ENCODE data around the gene PARS2. TPM values are rescaled to one million over a fixed set of nuclear protein-coding genes. Genes with fewer than 3 reads are reported as not detected.

PARS2 gene
- polyA plus RNA-seq, result 7.3 TPM
- long read RNA-seq, donor 1, partial matches to known transcripts, result 0 of 4 reads
- long read RNA-seq, donor 1, other reads (novel, unspliced or antisense), result 0 of 4 reads
- long read RNA-seq, donor 2, transcript PARS2-201 (2 exons, 2,347 nt), result major isoform, 5 of 5 reads
- long read RNA-seq, donor 2, partial matches to known transcripts, result 0 of 5 reads
- long read RNA-seq, donor 2, other reads (novel, unspliced or antisense), result 0 of 5 reads
- long read RNA-seq, donor 3, result 0 reads
- long read RNA-seq, donor 4, result 0 reads
- long read RNA-seq, donor 5, partial matches to known transcripts, result 0 of 3 reads
- long read RNA-seq, donor 5, other reads (novel, unspliced or antisense), result 0 of 3 reads
- long read RNA-seq, donor 6, transcript PARS2-201 (2 exons, 2,347 nt), result major isoform, 7 of 7 reads
- long read RNA-seq, donor 6, partial matches to known transcripts, result 0 of 7 reads
- long read RNA-seq, donor 6, other reads (novel, unspliced or antisense), result 0 of 7 reads
- long read RNA-seq, donor 7, transcript PARS2-201 (2 exons, 2,347 nt), result major isoform, 6 of 6 reads
- long read RNA-seq, donor 7, partial matches to known transcripts, result 0 of 6 reads
- long read RNA-seq, donor 7, other reads (novel, unspliced or antisense), result 0 of 6 reads
- long read RNA-seq, donor 8, transcript PARS2-201 (2 exons, 2,347 nt), result major isoform, 7 of 7 reads
- long read RNA-seq, donor 8, partial matches to known transcripts, result 0 of 7 reads
- long read RNA-seq, donor 8, other reads (novel, unspliced or antisense), result 0 of 7 reads
- long read RNA-seq, donor 9, transcript PARS2-201 (2 exons, 2,347 nt), result major isoform, 9 of 9 reads
- long read RNA-seq, donor 9, partial matches to known transcripts, result 0 of 9 reads
- long read RNA-seq, donor 9, other reads (novel, unspliced or antisense), result 0 of 9 reads
- long read RNA-seq, donor 10, partial matches to known transcripts, result 0 of 4 reads
- long read RNA-seq, donor 10, other reads (novel, unspliced or antisense), result 0 of 4 reads
- long read RNA-seq, donor 11, transcript PARS2-201 (2 exons, 2,347 nt), result major isoform, 6 of 6 reads
- long read RNA-seq, donor 11, partial matches to known transcripts, result 0 of 6 reads
- long read RNA-seq, donor 11, other reads (novel, unspliced or antisense), result 0 of 6 reads

GRCh38 chr1:54764133-54764921 is at the start of gene PARS2:
PARS2 (minus strand) TSS chr1:54764523; CDS start chr1:54759161, 5,362 bp downstream.
- peak within 1 kb of the TSS; percentile 73 for H3K27ac ChIP-seq (ENCODE audit: low read length)
- H3K9me3 ChIP-seq (ENCODE audit: control insufficient read depth, low read depth, low read length), result no peaks in the 10 kb centered on the region
- peaks cover 8% of the 10 kb centered on the region for H3K4me1 ChIP-seq (ENCODE audit: control insufficient read depth, insufficient read depth, low read length)
- no peaks in the 10 kb centered on the region for H3K36me3 ChIP-seq (ENCODE audit: control insufficient read depth, insufficient read depth, low read length)
- no peaks in the 10 kb centered on the region for H3K27me3 ChIP-seq (ENCODE audit: control insufficient read depth, insufficient read depth, low read length)
- WGBS (ENCODE audit: insufficient coverage, low lambda C conversion rate), result no CpG with 5 or more reads among the region's 57 CpGs
- peak within 1 kb of the TSS; percentile 82 for H3K4me3 ChIP-seq (ENCODE audit: low read length)
- peak; percentile 99 to 100 for DNase-seq

GRCh38 chr1:54814126-54814498 is 49.8 kb upstream of the PARS2 start:
- Histone ChIP-seq H3K4me3 (ENCODE audit: low read length) (peak overlapping the region; percentile 34), H3K36me3 (ENCODE audit: control insufficient read depth, insufficient read depth, low read length) (peaks cover 2% of the 10 kb centered on the region), H3K4me1 (ENCODE audit: control insufficient read depth, insufficient read depth, low read length) (peaks cover 50% of the 10 kb centered on the region), H3K9me3 (ENCODE audit: control insufficient read depth, low read depth, low read length) (no peaks in the 10 kb centered on the region), H3K27me3 (ENCODE audit: control insufficient read depth, insufficient read depth, low read length) (no peaks in the 10 kb centered on the region), H3K27ac (ENCODE audit: low read length) (peak overlapping the region; percentile 93)
- no CpG with 5 or more reads among the region's 10 CpGs for WGBS (ENCODE audit: insufficient coverage, low lambda C conversion rate)
- DNase-seq, result peak; percentile 83 to 89

DNA sequence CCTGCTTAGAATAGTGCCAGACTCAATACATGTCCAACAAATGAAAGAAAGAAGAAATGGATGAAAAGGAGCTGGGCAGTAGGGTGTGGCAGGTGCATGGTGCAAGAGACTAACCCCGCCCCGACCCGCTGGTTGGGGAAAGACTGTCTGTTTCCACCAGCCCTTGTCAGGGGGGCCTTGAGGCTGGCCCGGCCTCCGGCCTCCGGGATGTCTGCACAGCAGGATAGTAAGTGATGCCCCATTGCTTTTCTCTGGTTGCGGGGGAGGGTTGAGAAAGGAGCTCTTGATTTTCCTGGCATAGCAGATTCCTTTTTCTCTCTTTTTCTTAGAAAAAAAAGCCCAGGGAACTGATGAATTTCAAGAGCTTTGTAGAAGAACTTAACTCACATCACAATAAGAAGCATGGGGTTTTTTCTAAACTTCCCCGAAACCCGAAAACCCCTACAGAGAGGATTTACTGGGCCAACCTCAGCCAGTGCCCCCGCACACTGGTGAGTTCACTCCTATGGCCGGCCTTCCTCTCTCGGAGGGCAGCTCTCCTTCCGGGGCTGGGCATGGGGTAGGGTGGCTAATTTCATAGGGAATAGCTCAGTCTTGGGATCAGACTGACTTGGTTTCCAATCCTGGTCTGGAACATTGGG is 49.3 kb upstream of the PARS2 start:
- Histone ChIP-seq H3K4me1 (ENCODE audit: control insufficient read depth, insufficient read depth, low read length) (peaks cover 55% of the 10 kb centered on the region), H3K27me3 (ENCODE audit: control insufficient read depth, insufficient read depth, low read length) (no peaks in the 10 kb centered on the region), H3K36me3 (ENCODE audit: control insufficient read depth, insufficient read depth, low read length) (no peaks in the 10 kb centered on the region), H3K9me3 (ENCODE audit: control insufficient read depth, low read depth, low read length) (no peaks in the 10 kb centered on the region), H3K27ac (ENCODE audit: low read length) (peak overlapping the region; percentile 93), H3K4me3 (ENCODE audit: low read length) (no peak overlapping the region)
- DNase-seq, result peak in 1 of 2 donors; percentile 46
- no CpG with 5 or more reads among the region's 13 CpGs for WGBS (ENCODE audit: insufficient coverage, low lambda C conversion rate)

DNA sequence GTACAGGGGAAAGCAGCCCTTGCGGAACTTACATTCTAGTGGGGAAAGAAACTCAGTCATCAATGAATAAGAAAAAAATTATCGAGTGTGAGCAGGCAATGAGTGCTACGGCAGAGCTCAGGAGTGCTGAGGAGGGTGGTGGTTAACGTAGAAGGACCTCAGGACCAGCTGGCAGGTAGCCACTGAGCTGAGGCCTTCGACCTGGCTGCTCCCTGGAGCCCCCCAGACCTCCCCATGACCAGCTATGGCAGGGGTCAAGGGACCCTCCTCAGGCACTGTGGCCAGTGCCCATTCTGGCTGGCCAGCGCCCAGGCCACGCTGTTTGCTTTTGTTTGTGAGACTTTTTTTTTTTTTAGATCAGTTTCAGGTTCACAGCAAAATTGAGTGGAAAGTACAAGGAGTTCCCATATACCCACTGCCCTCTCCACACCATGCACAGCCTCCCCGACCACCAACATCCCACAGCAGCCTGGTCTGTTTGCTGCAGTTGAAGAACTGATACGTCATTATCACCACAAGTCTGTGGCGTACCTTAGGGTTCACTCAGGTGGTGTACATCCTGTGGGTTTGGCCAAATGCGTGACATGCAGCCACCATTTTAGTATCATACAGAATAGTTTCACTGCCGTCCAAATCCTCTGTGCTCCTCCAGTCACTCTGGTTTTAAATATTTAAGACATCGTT is 48.6 kb upstream of the PARS2 start:
- Histone ChIP-seq H3K4me1 (ENCODE audit: control insufficient read depth, insufficient read depth, low read length) (peaks cover 57% of the 10 kb centered on the region), H3K9me3 (ENCODE audit: control insufficient read depth, low read depth, low read length) (no peaks in the 10 kb centered on the region), H3K27me3 (ENCODE audit: control insufficient read depth, insufficient read depth, low read length) (no peaks in the 10 kb centered on the region), H3K36me3 (ENCODE audit: control insufficient read depth, insufficient read depth, low read length) (no peaks in the 10 kb centered on the region), H3K4me3 (ENCODE audit: low read length) (no peak overlapping the region), H3K27ac (ENCODE audit: low read length) (no peak overlapping the region)
- WGBS (ENCODE audit: insufficient coverage, low lambda C conversion rate), result 80% methylated on average over 1 of the region's 13 CpGs
- no peak for DNase-seq

DNA sequence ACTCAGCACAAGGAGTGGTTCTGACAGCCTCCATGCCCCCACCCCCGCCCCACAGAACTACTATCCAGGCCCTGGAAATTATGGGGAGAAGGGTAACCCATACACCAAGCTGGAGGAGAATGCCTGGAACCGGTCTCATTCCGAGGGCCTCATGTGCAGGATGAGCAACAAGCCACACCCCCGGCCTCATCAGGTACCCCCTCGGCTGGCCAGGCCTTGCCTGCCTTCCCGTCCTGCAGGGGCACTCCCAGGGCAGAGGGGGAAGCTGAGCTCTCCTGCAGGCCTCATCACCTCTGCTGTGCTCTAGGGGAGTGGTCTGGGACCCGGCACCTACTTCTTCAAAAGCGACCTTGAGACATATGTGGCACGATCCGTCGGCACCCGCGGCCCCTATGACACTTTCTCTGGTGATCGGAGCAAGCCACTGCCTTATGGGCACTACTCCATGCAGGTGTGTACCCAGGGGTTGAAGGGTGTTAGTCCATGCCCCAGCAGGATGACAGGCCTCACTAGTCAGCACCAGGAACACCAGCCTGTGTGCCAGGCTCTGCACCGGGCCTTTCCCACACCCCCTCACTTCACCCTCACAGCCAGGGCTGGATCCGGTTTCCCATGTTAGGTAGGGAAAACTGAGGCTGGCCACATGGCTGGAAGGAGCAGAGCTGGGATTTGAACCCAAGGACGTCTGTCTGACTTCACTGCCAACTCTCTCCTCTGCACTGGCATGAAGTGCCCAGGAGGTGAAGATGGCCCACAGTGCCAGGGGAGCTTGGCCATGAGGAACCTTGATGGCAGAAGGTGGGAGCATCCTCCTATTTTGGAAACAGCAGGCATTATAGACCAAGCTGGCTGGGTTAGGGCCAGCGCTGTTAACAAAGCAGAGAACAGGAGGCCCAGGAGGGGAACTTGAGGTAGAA is 47.7 kb upstream of the PARS2 start:
- Histone ChIP-seq H3K4me1 (ENCODE audit: control insufficient read depth, insufficient read depth, low read length) (peaks cover 57% of the 10 kb centered on the region), H3K9me3 (ENCODE audit: control insufficient read depth, low read depth, low read length) (no peaks in the 10 kb centered on the region), H3K27me3 (ENCODE audit: control insufficient read depth, insufficient read depth, low read length) (no peaks in the 10 kb centered on the region), H3K36me3 (ENCODE audit: control insufficient read depth, insufficient read depth, low read length) (no peaks in the 10 kb centered on the region), H3K27ac (ENCODE audit: low read length) (no peak overlapping the region), H3K4me3 (ENCODE audit: low read length) (no peak overlapping the region)
- no peak for DNase-seq
- WGBS (ENCODE audit: insufficient coverage, low lambda C conversion rate), result no CpG with 5 or more reads among the region's 18 CpGs

DNA sequence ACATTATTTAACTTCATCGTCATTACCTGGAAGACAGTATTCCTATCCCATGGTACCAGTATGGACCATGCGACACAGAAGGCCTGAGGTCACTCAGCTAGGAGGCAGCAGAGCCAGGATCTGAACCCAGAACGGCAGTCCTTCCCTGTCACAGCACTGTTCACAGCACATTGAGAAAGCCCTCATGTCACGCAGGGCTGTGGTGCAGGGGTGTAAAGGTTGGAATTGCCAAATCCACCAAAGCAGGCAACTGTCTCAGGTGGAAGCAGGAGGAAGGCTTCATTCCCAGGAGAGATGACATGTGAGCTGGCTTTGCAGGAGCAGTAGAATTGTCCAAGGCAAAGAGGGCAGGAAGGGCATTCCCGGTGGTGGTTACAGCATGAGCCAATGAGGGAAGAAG is 46.7 kb upstream of the PARS2 start:
- WGBS (ENCODE audit: insufficient coverage, low lambda C conversion rate), result no CpG with 5 or more reads among the region's 5 CpGs
- no peaks in the 10 kb centered on the region for H3K27me3 ChIP-seq (ENCODE audit: control insufficient read depth, insufficient read depth, low read length)
- no peak overlapping the region for H3K4me3 ChIP-seq (ENCODE audit: low read length)
- no peaks in the 10 kb centered on the region for H3K36me3 ChIP-seq (ENCODE audit: control insufficient read depth, insufficient read depth, low read length)
- H3K4me1 ChIP-seq (ENCODE audit: control insufficient read depth, insufficient read depth, low read length), result peaks cover 54% of the 10 kb centered on the region
- H3K9me3 ChIP-seq (ENCODE audit: control insufficient read depth, low read depth, low read length), result no peaks in the 10 kb centered on the region
- H3K27ac ChIP-seq (ENCODE audit: low read length), result no peak overlapping the region
- DNase-seq, result no peak

DNA sequence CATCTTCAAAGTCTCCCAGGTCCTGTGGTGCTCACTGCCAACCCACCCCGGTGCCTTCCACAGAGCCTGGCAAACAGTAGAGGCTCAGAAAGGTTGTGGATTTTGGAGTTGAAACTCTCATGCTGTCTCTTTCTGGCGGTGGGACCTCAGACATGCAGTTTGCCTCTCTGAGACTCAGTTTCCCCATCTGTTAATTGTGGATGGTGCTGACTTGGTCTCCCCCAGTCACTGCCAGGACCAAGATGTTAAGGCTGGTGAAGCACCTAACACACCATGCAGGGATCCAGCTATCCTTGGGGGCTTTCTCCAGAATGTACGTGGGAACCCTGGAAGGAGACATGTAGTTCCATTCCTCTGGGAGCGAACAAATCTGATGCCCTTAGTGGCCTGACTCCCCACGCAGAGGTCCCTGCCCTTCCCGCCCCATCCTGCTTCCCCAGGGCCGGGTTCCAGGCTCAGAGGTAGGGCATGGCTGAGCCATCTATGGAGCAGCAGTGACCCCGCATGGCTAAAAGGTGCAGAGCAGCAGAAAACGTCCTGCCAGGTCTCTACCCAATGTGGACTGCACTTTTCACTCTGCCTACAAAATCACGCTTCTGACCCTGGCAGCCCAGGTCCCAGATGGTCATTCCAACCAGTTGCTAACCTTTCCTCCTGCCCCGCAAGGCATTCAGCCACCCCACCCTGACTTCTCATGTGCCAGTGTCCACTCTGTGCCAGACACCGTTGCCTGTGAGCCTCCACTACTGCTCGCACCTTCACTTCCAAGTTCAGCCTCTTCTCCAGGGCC is 46.0 kb upstream of the PARS2 start:
- no peak overlapping the region for H3K4me3 ChIP-seq (ENCODE audit: low read length)
- peaks cover 49% of the 10 kb centered on the region for H3K4me1 ChIP-seq (ENCODE audit: control insufficient read depth, insufficient read depth, low read length)
- DNase-seq, result peak in 1 of 2 donors; percentile 66
- H3K27ac ChIP-seq (ENCODE audit: low read length), result peak overlapping the region; percentile 7
- no peaks in the 10 kb centered on the region for H3K36me3 ChIP-seq (ENCODE audit: control insufficient read depth, insufficient read depth, low read length)
- H3K9me3 ChIP-seq (ENCODE audit: control insufficient read depth, low read depth, low read length), result no peaks in the 10 kb centered on the region
- H3K27me3 ChIP-seq (ENCODE audit: control insufficient read depth, insufficient read depth, low read length), result no peaks in the 10 kb centered on the region
- 100% methylated on average over 2 of the region's 13 CpGs for WGBS (ENCODE audit: insufficient coverage, low lambda C conversion rate)

DNA sequence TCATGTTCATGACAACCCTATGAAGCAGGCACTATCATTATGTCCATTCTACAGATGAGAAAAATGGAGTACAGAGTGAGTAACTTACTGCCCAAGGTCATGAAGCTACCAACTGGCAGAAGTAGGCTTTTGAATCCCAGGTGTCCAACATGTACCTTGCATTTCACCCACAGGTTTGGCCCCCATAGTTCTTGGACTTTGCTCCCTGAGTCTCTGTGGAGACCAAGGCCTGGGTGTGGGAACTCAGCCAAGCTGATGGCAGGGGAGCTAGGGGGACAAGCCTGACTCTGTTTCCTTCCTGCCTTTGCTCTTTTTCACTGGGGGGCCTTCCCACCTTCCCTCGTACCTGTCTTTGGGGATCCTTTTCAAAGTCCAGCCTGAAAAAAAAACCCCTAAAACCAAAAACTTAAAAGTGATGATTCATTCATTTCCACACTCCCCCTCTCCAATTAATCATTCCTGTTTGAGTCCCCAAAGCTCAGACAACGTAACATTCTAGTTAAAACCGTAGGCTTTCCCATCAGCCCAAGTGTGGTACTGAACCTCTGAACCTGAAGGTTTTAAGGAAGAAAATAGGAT is 45.3 kb upstream of the PARS2 start:
- H3K9me3 ChIP-seq (ENCODE audit: control insufficient read depth, low read depth, low read length), result no peaks in the 10 kb centered on the region
- no peaks in the 10 kb centered on the region for H3K27me3 ChIP-seq (ENCODE audit: control insufficient read depth, insufficient read depth, low read length)
- WGBS (ENCODE audit: insufficient coverage, low lambda C conversion rate), result no CpG with 5 or more reads among the region's 3 CpGs
- peak in 1 of 2 donors; percentile 75 for DNase-seq
- H3K4me1 ChIP-seq (ENCODE audit: control insufficient read depth, insufficient read depth, low read length), result peaks cover 48% of the 10 kb centered on the region
- no peak overlapping the region for H3K4me3 ChIP-seq (ENCODE audit: low read length)
- H3K36me3 ChIP-seq (ENCODE audit: control insufficient read depth, insufficient read depth, low read length), result no peaks in the 10 kb centered on the region
- H3K27ac ChIP-seq (ENCODE audit: low read length), result peak overlapping the region; percentile 7
